Suppressor macrophage treated with lipopolysaccharide for 1 hour (primary cell): ENCODE measurements around the gene RRP1B.
"Not testable (repeated sequence)": the region's sequence is repeated elsewhere in the genome, so short reads cannot be mapped to it uniquely, and the experiment has no call there.

Source experiments
- DNase-seq, 3 donors: peaks; one replicate each; pipeline ENCODE4 v3.0.0-alpha.2; 2020 to 2022

The RRP1B gene, protein sequence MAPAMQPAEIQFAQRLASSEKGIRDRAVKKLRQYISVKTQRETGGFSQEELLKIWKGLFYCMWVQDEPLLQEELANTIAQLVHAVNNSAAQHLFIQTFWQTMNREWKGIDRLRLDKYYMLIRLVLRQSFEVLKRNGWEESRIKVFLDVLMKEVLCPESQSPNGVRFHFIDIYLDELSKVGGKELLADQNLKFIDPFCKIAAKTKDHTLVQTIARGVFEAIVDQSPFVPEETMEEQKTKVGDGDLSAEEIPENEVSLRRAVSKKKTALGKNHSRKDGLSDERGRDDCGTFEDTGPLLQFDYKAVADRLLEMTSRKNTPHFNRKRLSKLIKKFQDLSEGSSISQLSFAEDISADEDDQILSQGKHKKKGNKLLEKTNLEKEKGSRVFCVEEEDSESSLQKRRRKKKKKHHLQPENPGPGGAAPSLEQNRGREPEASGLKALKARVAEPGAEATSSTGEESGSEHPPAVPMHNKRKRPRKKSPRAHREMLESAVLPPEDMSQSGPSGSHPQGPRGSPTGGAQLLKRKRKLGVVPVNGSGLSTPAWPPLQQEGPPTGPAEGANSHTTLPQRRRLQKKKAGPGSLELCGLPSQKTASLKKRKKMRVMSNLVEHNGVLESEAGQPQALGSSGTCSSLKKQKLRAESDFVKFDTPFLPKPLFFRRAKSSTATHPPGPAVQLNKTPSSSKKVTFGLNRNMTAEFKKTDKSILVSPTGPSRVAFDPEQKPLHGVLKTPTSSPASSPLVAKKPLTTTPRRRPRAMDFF

DNA sequence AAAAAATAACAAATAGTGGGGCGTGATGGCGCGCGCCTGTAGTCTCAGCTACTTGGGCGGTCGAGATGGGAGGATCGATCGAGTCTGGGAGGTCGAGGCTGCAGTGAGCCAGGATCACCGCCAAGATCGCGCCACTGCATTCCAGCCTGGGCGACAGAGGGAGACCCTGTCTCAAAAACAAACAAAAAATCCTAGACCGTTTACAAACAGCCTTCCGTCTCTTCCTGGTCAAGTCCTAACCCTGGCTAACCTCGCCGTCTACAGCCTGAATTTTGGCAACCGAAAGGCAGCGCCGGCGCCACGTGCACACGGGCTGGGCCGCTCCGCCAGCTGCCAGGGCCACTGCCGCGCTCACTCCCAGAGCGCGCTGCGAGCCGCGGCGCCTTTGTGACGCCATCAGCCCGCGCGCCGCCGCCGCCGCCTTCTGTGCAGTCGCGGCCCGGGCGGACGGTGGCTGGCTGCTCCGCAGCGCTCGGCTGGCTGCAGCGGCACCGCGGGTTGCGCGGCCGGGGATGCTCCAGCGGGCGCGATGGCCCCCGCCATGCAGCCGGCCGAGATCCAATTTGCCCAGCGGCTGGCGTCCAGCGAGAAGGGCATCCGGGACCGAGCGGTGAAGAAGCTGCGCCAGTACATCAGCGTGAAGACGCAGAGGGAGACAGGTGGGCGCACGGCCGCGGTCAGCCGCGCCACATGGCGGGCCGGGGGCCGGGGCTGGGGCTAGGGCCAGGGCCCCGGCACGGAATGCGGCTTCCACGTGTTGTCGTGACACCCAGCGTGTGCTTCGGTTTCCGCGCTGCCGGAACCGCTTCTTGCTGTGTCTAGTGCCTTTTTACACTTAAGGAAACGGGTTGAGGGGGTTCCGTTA lies at the start of gene RRP1B, which contains the start of gene HSF2BP:
TSS of gene RRP1B (plus strand) at position 425 of the 865 bp plus-strand sequence. CDS start at position 530, 105 bp downstream.
TSS of gene HSF2BP (minus strand) at position 353 of the 865 bp plus-strand sequence. CDS start 1,392 bp downstream, outside the sequence.
- DNase-seq = peak; percentile 89 to 96 (median 94)

DNA sequence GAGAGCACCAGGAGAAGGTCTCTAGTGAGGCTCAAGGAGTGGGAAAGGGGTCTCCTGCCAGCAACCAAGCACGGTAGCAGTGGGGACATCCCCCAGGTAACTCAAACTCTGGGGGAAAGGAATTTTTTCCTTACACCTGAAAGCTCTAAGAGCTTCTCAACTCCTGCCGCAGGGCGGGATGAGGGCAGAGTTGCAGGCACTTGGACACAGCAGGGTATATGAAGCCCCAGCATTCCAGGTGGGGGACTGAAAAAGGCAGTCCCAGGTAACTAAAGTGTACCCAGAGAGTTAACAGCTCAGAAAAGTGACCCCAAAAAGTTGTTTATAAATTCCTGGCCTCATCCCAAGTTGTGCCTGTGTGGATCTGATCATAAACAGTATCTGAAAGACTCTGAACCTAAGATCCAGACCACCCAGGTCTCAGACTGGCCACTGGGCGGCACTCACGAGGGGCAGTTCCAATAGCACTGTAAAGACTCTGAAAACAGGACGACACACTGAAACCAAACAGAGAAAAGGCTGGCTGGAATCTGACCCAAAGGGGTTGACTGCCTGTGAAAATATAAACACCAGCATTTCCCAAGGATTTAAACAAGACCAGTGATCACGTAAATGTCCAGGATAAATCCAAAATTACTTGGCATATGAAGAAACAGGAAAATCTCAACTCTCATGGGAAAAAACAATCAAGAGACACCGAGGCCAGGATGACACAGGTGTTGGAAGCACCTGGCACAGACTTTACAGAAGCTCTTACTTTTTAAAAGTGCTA lies 47.6 kb upstream of the RRP1B start:
- DNase-seq = peak; percentile 62 to 74 (median 68)

DNA sequence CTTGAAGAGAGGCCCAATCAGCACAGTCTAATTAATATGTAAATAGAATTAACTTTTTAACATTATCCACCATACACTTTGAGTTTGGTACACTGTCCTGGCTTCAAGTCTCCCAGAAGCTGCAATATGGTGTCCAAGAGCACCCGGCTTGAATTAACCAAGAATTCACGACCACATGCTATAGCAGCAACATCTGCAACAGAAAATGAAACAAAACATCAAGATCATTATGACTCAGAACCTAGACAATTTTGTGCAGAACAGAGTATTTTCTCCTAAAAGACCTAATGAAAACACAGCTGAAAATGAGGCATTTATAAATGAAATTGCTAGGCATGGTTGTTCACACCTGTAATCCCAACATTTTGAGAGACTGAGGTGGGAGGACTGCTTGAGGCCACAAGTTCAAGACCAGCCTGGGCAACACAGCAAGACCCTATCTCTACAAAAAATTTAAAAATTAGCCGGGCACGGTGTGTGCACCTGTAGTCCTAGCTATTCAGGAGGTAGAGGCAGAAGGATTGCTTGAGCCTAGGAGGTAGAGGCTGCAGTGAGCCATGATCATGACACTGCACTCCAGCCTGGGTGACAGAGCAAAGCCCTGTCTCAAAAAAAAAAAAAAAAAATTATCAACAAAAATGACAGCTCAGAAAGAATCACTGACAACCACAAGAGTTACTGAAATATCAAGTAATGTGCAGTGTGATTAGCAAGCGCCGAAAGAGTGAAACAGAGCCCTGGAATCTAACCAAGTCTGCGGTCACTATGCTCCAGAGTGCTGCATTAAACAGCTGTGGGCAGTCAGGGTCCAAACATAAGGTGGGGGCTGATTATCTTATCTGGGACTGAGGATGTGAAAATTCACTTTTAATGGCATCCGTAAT lies 45.4 kb upstream of the RRP1B start:
- peak; percentile 27 to 39 (median 30) for DNase-seq

DNA sequence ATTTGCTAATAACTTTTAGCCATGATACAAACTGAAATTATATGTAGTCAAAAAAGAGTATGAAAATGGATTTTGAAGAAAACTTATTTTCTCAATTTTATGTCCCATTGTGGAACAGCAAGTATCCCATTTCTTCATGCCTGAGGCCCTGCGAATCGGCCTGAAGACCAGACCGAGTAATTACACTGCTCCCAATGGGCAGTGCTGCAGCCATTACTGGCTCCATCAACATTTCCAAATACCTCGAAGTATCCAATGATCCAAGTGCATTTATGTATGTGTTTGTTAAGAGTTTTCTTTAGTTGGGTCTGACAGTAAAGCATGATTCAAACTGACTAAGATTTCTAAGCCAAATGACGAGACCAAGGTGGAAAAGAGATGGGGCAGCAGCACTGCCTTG lies 44.5 kb upstream of the RRP1B start:
- DNase-seq = no peak

DNA sequence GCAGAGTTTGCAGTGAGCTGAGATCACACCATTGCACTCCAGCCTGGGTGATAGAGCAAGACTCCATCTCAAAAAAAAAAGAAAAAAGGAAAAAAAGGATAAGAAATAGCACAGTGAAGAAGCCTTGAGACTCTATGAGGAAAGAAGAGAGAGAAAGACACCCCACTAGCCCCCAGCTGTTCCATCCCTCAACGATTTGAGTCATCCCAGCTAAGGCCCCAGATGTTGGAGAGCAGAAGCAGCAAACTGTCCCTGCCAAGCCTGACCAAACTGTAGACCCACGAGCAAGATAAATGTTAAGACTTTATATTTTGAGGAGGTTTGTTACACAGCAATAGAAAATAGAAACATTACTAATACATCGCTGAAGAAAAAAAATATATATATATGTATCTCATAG lies 42.5 kb upstream of the RRP1B start:
- not testable (repeated sequence) for DNase-seq

DNA sequence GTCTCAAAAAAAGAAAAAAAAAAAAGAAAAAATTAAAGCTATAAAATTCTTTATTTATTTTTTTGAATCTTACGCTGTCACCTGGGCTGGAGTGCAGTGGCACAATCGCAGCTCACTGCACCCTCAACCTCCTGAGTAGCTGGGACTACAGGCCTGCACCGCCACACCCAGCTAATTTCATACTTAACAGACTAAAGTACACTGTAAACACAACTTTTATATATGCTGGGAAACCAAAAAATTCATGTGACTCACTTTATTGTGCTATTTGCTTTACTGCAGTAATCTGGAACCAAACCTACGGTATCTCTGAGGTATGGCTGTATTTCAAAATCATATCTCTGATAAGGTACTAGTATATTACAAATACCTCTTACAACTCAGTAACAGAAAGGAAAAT lies 40.4 kb upstream of the RRP1B start:
- DNase-seq = no peak

DNA sequence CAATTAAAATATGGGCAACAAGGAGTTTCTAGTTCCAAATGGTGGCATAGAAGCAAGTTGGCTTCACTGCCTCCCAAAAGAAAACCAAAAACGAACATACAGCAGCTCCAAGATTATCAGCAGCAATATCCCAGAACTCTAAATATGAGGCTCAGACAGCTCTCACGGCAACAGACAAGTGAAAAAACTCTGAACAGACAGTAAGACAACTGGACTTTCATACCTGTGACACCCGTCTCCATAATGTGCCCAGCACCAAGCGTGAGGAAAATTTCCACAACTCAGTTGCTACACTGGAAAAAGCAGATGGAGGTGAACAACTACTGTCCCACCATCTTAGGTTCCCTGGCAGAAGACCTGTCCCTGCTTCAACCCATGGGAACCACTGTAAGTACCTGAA lies 40.0 kb upstream of the RRP1B start:
- no peak for DNase-seq

DNA sequence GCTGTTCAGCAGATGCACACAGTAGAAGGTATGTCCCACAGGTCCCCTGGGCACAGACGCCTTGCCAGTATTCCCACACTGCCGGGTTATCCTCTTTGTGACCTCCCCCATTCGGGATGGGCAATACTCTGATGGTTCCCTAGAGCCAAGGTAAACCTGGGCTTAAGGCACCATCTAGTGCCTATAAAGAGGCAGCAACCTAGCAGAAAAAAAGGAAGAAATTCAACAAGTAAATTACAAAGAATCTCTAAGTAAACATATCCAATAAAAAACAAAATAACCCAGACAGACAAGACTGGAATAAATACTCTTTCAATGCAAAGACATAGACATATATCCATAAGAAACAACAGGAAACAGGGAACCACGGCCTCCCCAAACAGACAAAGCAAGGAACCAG lies 39.5 kb upstream of the RRP1B start:
- peak in 2 of 3 donors; percentile 28 to 35 for DNase-seq

DNA sequence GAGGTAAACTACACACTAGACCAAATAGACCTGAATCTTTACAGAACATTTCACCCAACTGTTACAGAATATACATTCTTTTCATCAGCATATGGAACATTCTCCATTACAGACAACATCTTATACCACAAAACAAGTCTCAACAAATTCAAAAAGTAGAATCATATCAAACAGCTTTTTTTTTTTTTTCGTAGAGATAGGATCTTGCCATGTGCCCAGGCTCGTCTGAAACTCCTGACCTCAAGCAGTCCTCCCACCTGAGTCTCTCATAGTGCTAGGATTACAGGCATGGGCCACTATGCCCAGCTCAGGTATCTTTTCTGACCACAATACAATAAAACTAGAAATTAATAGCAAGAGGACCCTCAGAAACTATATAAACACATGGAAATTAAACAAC lies 36.6 kb upstream of the RRP1B start:
- DNase-seq = no peak

DNA sequence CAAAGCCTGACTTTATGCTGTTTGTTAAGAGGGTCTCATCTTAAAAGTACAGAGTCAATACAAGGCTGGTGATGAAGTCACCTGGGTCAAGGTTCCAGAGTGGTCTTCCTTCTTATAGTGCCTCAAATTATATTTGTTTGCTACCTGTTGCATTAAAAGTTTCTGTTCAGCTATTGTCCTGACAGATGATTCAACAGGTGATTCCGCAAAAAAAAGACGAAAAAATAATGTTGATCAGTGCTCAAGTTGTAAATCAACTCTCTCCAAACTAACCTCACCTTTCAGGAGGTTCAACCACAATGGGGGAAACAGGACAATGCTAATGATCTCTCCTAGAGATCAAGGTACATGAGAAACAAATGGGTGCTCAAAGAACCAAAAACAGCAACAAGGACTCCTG lies 35.8 kb upstream of the RRP1B start:
- no peak for DNase-seq

DNA sequence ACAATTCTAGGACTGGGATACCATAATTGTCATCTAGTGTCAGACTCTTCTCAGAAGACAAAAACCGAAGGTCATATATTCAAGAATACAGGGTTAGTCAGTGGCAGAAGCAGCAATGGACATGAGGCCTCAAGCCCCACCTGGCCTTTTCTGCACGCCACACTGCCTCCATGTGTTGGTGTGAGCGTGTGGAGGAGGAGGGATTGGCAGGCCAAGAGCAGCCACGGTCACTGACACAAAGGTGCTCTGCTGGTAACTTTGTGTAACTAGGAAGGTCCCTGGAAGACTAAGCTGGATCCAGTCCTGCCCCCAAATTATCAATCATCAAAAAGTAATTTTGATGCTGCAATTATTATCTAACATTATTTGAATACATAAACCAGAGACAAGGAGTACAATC lies 35.0 kb upstream of the RRP1B start:
- no peak for DNase-seq

DNA sequence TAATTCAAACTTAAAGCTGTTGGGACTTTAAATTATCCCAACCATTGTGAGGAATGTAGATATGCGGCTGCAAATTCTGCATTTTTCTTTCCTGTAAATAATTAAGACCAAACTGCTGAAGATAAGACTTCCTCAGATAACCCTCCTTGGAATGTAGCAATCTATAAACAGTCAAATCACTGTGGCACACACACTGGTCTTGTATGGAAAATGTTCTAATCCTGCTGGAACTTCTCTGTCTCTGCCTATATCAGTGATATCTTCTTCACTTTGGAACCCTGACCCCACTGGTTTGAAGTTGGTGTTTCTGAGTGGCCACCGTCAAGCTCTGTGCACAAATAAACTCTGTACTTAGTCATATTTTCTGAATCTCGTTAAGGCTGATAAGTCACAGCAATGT lies 33.0 kb upstream of the RRP1B start:
- DNase-seq = no peak

DNA sequence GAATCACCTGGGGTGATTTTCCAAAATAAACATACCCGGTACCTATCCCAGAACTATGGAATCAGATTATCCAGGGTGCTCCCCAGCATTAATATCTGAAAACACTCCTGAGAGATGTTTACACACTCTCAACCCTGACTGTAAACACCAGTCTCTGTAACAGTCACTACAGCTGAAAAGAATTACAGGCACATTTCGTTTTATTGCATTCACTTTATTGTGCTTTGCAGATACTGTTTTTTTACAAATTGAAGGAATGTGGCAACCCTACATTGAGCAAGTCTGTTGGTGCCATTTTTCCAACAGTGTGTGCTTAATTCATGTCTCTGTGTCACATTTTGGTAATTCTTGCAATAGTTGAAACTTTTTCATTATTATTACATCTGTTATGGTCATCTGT lies 31.8 kb upstream of the RRP1B start:
- no peak for DNase-seq

DNA sequence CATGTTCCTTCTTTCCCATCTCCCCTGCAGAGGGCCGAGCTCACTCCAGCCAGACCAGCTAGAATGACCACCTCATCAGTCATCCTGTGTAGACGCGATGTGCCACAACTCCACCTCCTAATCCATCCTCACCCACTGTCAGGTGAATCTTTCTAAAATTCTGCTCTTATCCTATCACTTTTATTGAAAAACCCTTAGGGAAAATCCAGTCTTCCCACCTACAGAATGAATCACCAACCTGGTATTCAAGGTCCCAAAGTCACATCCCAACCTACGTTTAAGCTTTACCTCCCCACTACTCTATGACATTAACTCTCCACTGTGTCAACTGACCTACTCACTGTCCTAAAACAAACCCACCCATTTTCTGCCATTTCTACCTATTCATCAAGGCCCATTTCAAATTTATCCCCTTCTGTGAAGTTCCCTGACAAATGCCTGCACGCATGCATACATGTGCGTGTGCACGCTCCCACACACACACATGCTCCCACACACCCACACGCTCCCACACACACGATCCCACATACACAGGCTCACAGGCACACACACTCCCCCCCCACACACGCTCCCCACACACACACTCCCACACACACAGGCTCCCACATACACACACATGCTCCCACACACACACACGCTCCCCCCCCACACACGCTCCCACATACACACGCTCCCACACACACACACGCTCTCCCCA lies 27.8 kb upstream of the RRP1B start:
- no peak for DNase-seq

DNA sequence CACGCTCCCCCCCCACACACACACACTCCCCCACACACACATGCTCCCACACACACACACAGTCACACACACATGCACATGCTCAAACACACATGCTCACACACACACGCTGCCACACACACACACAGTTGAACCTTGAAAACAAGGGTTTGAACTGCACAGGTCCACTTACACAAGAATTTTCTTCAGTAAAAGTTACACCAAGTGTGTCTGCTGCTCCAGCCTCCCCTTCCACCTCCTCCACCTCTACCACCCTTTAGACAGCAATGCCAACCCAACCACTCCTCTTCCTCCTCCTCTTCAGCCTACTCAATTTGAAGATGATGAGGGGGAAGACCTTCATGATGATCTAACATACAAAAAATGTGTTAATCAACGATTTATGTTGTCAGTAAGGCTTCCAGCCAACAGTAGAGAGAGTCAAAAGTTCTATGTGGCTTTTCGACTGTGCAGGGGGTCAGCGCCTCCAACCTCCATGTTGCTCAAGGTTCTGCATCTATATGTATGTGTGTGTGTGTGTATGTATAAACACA lies 26.9 kb upstream of the RRP1B start:
- no peak for DNase-seq

DNA sequence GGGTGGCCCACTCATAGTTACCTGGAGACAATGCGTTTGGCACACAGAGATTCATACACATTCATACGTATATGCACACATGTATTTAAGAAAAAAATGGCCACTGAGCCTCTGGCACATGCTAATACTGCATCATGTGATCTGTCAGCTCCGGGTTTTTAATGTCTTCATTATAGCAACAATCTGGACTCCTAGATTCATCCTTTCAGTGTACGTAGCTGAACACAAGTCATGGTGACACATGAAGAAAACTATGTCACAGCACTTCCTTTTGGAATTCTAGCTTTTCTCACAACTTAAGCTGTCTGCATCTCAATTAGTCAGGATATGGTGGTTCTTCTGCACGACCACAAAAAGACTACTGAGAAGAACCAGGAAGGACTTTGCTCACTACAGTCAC lies 24.7 kb upstream of the RRP1B start:
- peak in 2 of 3 donors; percentile 35 to 37 for DNase-seq

DNA sequence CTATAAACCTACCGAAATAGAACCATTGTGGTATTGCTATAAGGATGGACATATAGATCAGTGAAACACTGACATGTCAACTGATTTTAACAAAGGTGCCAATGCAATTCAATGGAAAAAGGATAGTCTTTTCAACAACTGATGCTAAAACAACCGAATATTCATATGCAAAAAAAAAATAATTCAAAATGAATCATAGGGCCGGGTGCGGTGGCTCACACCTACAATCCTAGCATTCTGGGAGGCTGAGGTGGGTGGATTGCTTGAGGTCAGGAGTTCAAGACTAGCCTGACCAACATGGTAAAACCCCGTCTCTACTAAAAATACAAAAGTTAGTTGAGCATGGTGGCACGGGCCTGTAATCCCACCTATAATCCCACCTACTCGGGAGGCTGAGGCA lies 23.9 kb upstream of the RRP1B start:
- no peak for DNase-seq

DNA sequence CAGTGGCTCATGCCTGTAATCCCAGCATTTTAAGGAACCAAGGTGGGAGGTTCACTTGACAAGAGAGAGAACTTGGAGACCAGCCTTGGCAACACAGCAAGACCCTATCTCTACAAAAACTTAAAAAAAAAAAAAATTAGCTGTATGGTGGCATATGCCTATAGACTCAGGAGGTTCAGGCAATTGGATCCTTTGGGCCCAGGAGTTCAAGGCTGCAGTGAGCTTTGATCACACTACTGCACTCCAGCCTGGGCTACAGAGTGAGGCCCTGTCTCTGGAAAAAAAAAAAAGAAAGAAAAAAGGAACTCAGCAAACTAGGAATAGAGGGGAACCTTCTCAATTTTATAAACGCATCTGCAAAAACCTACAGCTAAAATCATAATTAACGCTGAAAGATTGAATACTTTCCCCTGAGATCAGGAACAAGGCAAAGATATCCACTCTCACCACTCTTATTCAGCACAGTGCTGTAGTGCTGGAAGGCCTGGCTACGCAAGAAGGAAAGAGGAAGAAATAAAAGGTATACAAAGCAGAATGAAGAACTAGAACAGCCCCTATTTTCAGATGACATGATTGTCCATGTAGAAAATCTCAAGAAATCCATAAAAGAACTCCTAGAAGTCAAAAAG lies 21.7 kb upstream of the RRP1B start:
- no peak for DNase-seq

DNA sequence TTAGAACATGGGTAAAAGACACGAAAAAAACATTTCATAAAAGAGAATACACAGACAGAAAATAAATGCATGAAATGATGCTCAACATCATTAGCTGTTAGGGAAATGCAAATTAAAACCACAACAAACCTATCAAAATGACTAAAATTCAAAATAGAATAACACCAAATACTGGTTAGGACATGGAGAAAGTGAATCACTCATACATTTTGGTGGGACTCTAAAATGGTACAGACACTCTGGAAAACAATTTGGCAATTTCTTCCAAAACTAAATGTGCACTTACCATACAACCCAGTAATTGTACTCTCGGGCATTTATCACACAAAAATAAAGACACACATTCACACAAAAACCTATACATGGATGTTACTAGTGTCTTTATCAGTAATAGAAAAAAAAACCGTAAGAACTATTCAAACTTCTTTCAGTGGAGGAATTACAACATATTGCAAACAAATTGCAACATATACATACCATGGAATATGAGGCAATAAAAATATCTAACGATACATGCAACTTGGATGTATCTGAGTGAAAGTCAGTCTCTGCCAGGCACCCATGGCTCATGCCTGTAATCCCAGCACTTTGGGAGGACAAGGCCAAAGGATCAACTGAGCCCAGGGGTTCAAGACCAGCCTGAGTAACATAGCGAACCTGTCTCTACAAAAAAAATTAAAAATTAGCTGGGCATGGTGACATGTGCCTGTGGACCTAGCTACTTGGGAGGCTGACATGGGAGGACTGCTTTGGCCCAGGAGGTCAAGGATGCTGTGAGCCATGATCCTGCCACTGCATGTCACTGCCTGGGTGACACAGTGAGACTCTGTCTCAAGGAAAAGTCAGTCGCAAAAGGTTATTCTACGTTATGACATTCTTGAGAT lies 19.6 kb upstream of the RRP1B start:
- DNase-seq = peak in 2 of 3 donors; percentile 43 to 56
